ENCODE results near the gene SIM1.

Gene SIM1

GRCh38 chr6:100472674-100473073 is 8.0 kb upstream of the SIM1 start:
- DNase-seq (ENCODE audit: low read depth in 2 of 2), result peak in 1 of 2 experiments; percentile 25

- no peak for DNase-seq (ENCODE audit: low read depth in 2 of 2)
These were observed 5.8 kb upstream of the SIM1 start for GRCh38 chr6:100470422-100471120.

- no peak for DNase-seq (ENCODE audit: low read depth in 2 of 2)
These were observed 4.6 kb upstream of the SIM1 start for GRCh38 chr6:100469101-100469859.

GRCh38 chr6:100468016-100468622 is 3.4 kb upstream of the SIM1 start:
- no peak for DNase-seq (ENCODE audit: low read depth in 2 of 2)

GRCh38 chr6:100467129-100468015 is 2.7 kb upstream of the SIM1 start:
- DNase-seq (ENCODE audit: low read depth in 2 of 2), result no peak

GRCh38 chr6:100466410-100467128 is 1.8 kb upstream of the SIM1 start:
- no peak for DNase-seq (ENCODE audit: low read depth in 2 of 2)

GRCh38 chr6:100465701-100466409 is 1.1 kb upstream of the SIM1 start:
- no peak for DNase-seq (ENCODE audit: low read depth in 2 of 2)

- DNase-seq (ENCODE audit: low read depth in 2 of 2), result no peak
These were observed 414 bp downstream of the SIM1 start for GRCh38 chr6:100464162-100464851.

- DNase-seq (ENCODE audit: low read depth in 2 of 2), result no peak
These were observed 1.0 kb downstream of the SIM1 start for GRCh38 chr6:100463630-100464161.

- DNase-seq (ENCODE audit: low read depth in 2 of 2), result no peak
These were observed 1.8 kb downstream of the SIM1 start for GRCh38 chr6:100462706-100463629.

- no peak for DNase-seq (ENCODE audit: low read depth in 2 of 2)
These were observed 2.6 kb downstream of the SIM1 start for GRCh38 chr6:100461917-100462705.

GRCh38 chr6:100461278-100461916 is 3.3 kb downstream of the SIM1 start:
- DNase-seq (ENCODE audit: low read depth in 2 of 2), result no peak

- no peak for DNase-seq (ENCODE audit: low read depth in 2 of 2)
These were observed 4.0 kb downstream of the SIM1 start for GRCh38 chr6:100460650-100461204.

GRCh38 chr6:100459592-100460184 is 5.0 kb downstream of the SIM1 start:
- no peak for DNase-seq (ENCODE audit: low read depth in 2 of 2)

GRCh38 chr6:100458841-100459591 is 5.7 kb downstream of the SIM1 start:
- DNase-seq (ENCODE audit: low read depth in 2 of 2), result no peak
